ENCODE results near the gene SPATA9. TPM values are rescaled to one million over a fixed set of nuclear protein-coding genes. Genes with fewer than 3 reads are reported as not detected.

Gene SPATA9
- total RNA-seq, 1 donor from 2014 or later = 0.67 TPM

DNA sequence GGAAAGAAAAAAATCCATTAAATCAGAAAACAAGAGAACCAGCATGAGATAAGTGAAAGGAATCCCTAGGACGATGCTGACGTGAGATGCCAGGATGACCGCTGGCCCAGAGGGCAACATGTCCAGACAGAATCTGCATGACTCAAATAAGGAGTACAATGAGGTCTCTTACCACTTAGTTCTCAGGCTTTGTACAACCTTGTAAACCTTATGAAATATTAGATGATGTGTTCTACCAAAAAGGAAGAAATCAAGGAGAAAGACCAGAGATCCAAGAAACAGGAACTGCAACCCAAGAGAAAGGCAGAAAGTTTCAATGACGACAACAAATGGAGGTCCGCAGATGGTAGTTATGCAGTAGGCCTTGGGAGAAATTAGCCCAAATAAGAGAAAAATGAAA is 65.7 kb downstream of the SPATA9 start:
- Mint-ChIP-seq H3K9me3 (ENCODE audit: low read depth) (peaks cover 6% of the 10 kb centered on the region), H3K27me3 (ENCODE audit: low read depth) (no peaks in the 10 kb centered on the region)
- TF ChIP-seq, protein P1, sequence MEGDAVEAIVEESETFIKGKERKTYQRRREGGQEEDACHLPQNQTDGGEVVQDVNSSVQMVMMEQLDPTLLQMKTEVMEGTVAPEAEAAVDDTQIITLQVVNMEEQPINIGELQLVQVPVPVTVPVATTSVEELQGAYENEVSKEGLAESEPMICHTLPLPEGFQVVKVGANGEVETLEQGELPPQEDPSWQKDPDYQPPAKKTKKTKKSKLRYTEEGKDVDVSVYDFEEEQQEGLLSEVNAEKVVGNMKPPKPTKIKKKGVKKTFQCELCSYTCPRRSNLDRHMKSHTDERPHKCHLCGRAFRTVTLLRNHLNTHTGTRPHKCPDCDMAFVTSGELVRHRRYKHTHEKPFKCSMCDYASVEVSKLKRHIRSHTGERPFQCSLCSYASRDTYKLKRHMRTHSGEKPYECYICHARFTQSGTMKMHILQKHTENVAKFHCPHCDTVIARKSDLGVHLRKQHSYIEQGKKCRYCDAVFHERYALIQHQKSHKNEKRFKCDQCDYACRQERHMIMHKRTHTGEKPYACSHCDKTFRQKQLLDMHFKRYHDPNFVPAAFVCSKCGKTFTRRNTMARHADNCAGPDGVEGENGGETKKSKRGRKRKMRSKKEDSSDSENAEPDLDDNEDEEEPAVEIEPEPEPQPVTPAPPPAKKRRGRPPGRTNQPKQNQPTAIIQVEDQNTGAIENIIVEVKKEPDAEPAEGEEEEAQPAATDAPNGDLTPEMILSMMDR (IDR thresholded peaks at IDR 0.05) = no peak

DNA sequence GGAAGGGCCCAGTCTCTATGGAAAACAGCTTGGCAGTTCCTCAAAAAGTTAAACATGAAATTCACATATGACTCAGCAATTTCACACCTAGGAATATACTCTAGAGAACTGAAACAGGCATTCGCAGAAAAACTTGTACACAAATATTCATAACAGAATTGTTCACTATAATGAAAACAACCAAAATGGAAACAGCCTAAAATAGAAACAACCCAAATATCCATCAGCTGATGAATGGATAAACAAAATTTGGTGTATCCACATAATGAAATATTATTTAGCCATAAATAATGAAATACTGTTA is 67.7 kb downstream of the SPATA9 start:
- Mint-ChIP-seq H3K27me3 (ENCODE audit: low read depth) (no peaks in the 10 kb centered on the region), H3K9me3 (ENCODE audit: low read depth) (peaks cover 6% of the 10 kb centered on the region), H3K4me1 (ENCODE audit: low read depth) (peaks cover 15% of the 10 kb centered on the region), H3K27ac (ENCODE audit: unreplicated experiment) (no peak overlapping the region), H3K4me3 (ENCODE audit: unreplicated experiment) (no peak overlapping the region), H3K36me3 (ENCODE audit: low read depth) (peaks cover 1% of the 10 kb centered on the region)
- no peak for DNase-seq (ENCODE audit: low spot score)
- TF ChIP-seq, protein P1 (IDR thresholded peaks at IDR 0.05) = no peak

More for the DNA sequence above, 65.7 kb downstream of the SPATA9 start:
- Mint-ChIP-seq H3K4me3 (ENCODE audit: unreplicated experiment) (no peak overlapping the region), H3K36me3 (ENCODE audit: low read depth) (peaks cover 1% of the 10 kb centered on the region), H3K27ac (ENCODE audit: unreplicated experiment) (no peak overlapping the region), H3K4me1 (ENCODE audit: low read depth) (peaks cover 21% of the 10 kb centered on the region)
- DNase-seq (ENCODE audit: low spot score) = no peak

DNA sequence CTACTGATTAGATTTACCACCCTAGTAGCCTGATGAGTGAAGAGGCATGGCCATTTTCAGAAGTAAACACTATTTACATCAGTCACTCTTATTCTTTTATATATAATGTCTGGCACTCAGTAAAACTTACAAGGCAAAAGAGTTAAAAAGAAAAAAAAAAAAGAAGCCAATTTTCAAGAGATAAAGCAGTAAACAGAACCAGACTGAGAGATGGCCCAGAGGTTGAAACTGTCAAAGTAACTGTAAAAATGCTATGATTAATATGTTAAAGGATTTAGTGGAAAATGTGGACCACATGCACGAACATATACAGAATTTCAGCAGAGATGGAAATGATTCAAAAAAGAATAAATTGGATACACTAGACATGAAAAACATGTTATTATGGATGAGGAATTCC is 69.3 kb downstream of the SPATA9 start:
- H3K4me1 Mint-ChIP-seq (ENCODE audit: low read depth) = peaks cover 8% of the 10 kb centered on the region
- TF ChIP-seq, protein P1 (IDR thresholded peaks at IDR 0.05) = no peak
- H3K27me3 Mint-ChIP-seq (ENCODE audit: low read depth) = no peaks in the 10 kb centered on the region
- DNase-seq (ENCODE audit: low spot score) = no peak
- H3K36me3 Mint-ChIP-seq (ENCODE audit: low read depth) = peaks cover 1% of the 10 kb centered on the region
- H3K4me3 Mint-ChIP-seq (ENCODE audit: unreplicated experiment) = no peak overlapping the region
- no peak overlapping the region for H3K27ac Mint-ChIP-seq (ENCODE audit: unreplicated experiment)
- H3K9me3 Mint-ChIP-seq (ENCODE audit: low read depth) = peaks cover 6% of the 10 kb centered on the region

DNA sequence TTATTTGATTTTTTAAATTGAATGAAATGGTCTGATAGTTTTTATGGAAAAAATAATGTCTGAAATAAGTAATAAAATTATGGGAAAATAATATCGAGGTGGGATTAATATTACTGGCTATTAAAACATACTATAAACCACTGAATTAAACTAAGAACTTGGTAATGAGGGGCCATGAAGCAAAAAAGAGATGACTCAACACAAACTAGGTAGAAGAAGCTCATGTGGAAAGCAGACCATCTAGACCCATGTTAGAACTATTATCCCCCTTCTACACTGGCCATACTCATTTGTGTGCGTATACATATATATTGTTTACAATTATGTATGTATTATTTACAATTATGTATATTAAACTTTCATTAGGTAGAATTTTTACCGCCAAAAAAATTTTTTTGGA is 71.4 kb downstream of the SPATA9 start:
- Mint-ChIP-seq H3K36me3 (ENCODE audit: low read depth) (peaks cover 1% of the 10 kb centered on the region), H3K4me3 (ENCODE audit: unreplicated experiment) (no peak overlapping the region), H3K9me3 (ENCODE audit: low read depth) (peaks cover 6% of the 10 kb centered on the region), H3K27ac (ENCODE audit: unreplicated experiment) (no peak overlapping the region), H3K27me3 (ENCODE audit: low read depth) (no peaks in the 10 kb centered on the region), H3K4me1 (ENCODE audit: low read depth) (no peaks in the 10 kb centered on the region)
- TF ChIP-seq, protein P1 (IDR thresholded peaks at IDR 0.05) = no peak
- DNase-seq (ENCODE audit: low spot score) = no peak

DNA sequence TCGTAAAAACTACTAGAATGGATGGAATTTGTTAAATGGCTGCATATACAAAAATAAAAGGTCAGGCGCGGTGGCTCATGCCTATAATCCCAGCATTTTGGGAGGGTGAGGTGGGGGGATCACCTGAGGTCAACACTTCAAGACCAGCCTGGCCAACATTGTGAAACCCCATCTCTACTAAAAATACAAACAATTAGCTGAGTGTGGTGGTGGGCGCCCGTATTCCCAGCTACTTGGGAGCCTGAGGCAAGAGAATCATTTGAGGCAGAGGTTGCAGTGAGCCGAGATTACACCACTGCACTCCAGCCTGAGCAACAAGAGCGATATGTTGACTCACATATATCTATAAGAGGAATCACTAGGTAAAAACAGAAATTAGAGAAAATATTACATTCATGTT is 72.2 kb downstream of the SPATA9 start:
- no peaks in the 10 kb centered on the region for H3K27me3 Mint-ChIP-seq (ENCODE audit: low read depth)
- H3K4me1 Mint-ChIP-seq (ENCODE audit: low read depth) = no peaks in the 10 kb centered on the region
- DNase-seq (ENCODE audit: low spot score) = no peak
- peaks cover 1% of the 10 kb centered on the region for H3K36me3 Mint-ChIP-seq (ENCODE audit: low read depth)
- no peak overlapping the region for H3K27ac Mint-ChIP-seq (ENCODE audit: unreplicated experiment)
- no peak overlapping the region for H3K4me3 Mint-ChIP-seq (ENCODE audit: unreplicated experiment)
- H3K9me3 Mint-ChIP-seq (ENCODE audit: low read depth) = peaks cover 6% of the 10 kb centered on the region
- TF ChIP-seq, protein P1 (IDR thresholded peaks at IDR 0.05) = no peak

All from chondrocyte (in vitro differentiated cells).